ENCODE measurements around the gene ZSCAN1. TPM values are rescaled to one million over a fixed set of nuclear protein-coding genes. Genes with fewer than 3 reads are reported as not detected.
"Not testable (repeated sequence)": the region's sequence is repeated elsewhere in the genome, so short reads cannot be mapped to it uniquely, and the experiment has no call there.

The ZSCAN1 gene
- total and polyA plus RNA-seq, 10 of the 15 experiments (the other 5 are each of a cell fraction or from before 2014, with no cell fraction given), result not detected

- H3K36me3 ChIP-seq (ENCODE audit: control insufficient read depth in 2 of 2, insufficient read depth in 2 of 2, low read length in 1 of 2), result no peaks in the 10 kb centered on the region
- H3K9ac ChIP-seq (ENCODE audit: control insufficient read depth, insufficient read depth, low read length), result no peak overlapping the region
- no peaks in the 10 kb centered on the region for H3K79me2 ChIP-seq (ENCODE audit: control insufficient read depth, insufficient read depth, low read length)
- in situ Hi-C loops (cut with MboI) (no loop called here), intact Hi-C loops (cut with micrococcal nuclease; ENCODE audit: unreplicated experiment) (no loop called here)
- FAIRE-seq, result no peak
- H3K4me1 ChIP-seq (ENCODE audit: control insufficient read depth, insufficient read depth, low read length), result peaks cover 4% of the 10 kb centered on the region; the same call in 1 of the 2 replicates
- H4K20me1 ChIP-seq (ENCODE audit: control insufficient read depth, insufficient read depth), result no peaks in the 10 kb centered on the region
- H2AFZ ChIP-seq (ENCODE audit: control insufficient read depth, low read depth, low read length), result no peak overlapping the region
- H3K27ac ChIP-seq (ENCODE audit: control insufficient read depth, insufficient read depth), result no peak overlapping the region
- no peak for DNase-seq (ENCODE audit: low read depth, low spot score)
- no peak for ATAC-seq
- no peak overlapping the region for H3K4me3 ChIP-seq
- ChIA-PET RAD21 (ENCODE audit: unreplicated experiment) (no interaction called here), SMC1A (ENCODE audit: uncharacterized antibody, unreplicated experiment) (no interaction called here), CTCF (no interaction called here), POLR2A (no interaction called here)
- BruUV-seq (replicated peaks), result no TSS peak
- 100% methylated on average over 1 of the region's 1 CpG for WGBS (ENCODE audit: insufficient coverage, insufficient replicate concordance, low lambda C conversion rate, missing lambda C conversion rate)
- no peak for TF ChIP-seq ZZZ3 (IDR thresholded peaks at IDR 0.05; ENCODE audit: control insufficient read depth, insufficient read length, low read depth)
- TF ChIP-seq, protein P1, sequence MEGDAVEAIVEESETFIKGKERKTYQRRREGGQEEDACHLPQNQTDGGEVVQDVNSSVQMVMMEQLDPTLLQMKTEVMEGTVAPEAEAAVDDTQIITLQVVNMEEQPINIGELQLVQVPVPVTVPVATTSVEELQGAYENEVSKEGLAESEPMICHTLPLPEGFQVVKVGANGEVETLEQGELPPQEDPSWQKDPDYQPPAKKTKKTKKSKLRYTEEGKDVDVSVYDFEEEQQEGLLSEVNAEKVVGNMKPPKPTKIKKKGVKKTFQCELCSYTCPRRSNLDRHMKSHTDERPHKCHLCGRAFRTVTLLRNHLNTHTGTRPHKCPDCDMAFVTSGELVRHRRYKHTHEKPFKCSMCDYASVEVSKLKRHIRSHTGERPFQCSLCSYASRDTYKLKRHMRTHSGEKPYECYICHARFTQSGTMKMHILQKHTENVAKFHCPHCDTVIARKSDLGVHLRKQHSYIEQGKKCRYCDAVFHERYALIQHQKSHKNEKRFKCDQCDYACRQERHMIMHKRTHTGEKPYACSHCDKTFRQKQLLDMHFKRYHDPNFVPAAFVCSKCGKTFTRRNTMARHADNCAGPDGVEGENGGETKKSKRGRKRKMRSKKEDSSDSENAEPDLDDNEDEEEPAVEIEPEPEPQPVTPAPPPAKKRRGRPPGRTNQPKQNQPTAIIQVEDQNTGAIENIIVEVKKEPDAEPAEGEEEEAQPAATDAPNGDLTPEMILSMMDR (IDR thresholded peaks at IDR 0.05 in 2 of 3, conservative IDR thresholded peaks at IDR 0.05 in 1 of 3; ENCODE audit: control insufficient read depth in 2 of 3, extremely low read depth in 1 of 3, insufficient read depth in 1 of 3, low read depth in 3 of 3, low read length in 3 of 3), result peak in 1 of 3 experiments; percentile 6; a peak in 1 of 6 replicates
- TF ChIP-seq NFIC (IDR thresholded peaks at IDR 0.05; ENCODE audit: low read depth, low read length), result no peak
- no peak for TF ChIP-seq HCFC1 (IDR thresholded peaks at IDR 0.05; ENCODE audit: low read length)
- TF ChIP-seq ETV6 (conservative IDR thresholded peaks at IDR 0.05 in 1 of 2, IDR thresholded peaks at IDR 0.05 in 1 of 2; ENCODE audit: borderline replicate concordance in 1 of 2, low read depth in 1 of 2), result no peak
- TF ChIP-seq NFYA (IDR thresholded peaks at IDR 0.05; ENCODE audit: borderline replicate concordance, low read depth, low read length), result no peak
- no peak for TF ChIP-seq IRF4 (IDR thresholded peaks at IDR 0.05; ENCODE audit: low read depth, low read length)
- no peaks in the 10 kb centered on the region for H3K27me3 ChIP-seq (replicated peaks in 1 of 2; ENCODE audit: control insufficient read depth in 2 of 2, insufficient read depth in 2 of 2, low read length in 1 of 2)
- H3K9me3 ChIP-seq (replicated peaks; ENCODE audit: control insufficient read depth, insufficient read depth, low read length), result peaks cover 31% of the 10 kb centered on the region
- no peak overlapping the region for H3K4me2 ChIP-seq (ENCODE audit: control insufficient read depth, insufficient read depth)
These were observed 26.5 kb upstream of the ZSCAN1 start for GRCh38 chr19:58007285-58007684.

DNA sequence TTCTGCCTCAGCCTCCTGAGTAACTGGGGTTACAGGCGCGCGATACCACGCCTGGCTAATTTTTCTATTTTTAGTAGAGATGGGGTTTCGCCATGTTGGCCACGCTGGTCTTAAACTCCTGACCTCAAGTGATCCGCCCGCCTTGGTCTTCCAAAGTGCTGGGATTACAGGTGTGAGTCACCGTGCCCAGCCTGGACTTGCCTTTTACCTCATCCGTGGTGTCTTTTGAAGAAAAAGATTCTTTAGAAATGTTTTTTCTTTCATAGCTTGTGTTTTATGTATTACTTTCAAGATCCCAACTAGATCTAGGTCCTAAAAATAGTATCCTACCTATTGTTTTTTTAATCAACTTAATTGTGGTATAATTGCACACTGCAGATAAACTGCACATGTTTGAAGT is 24.9 kb upstream of the ZSCAN1 start:
- H2AFZ ChIP-seq (ENCODE audit: control insufficient read depth, low read depth, low read length); CTCF ChIA-PET; H3K27me3 ChIP-seq (replicated peaks in 1 of 2; ENCODE audit: control insufficient read depth in 2 of 2, insufficient read depth in 2 of 2, low read length in 1 of 2); H3K9ac ChIP-seq (ENCODE audit: control insufficient read depth, insufficient read depth, low read length); H3K27ac ChIP-seq (ENCODE audit: control insufficient read depth, insufficient read depth); H3K4me1 ChIP-seq (ENCODE audit: control insufficient read depth, insufficient read depth, low read length); POLR2A ChIA-PET; FAIRE-seq; in situ Hi-C loops (cut with MboI); BruUV-seq (replicated peaks); H3K79me2 ChIP-seq (ENCODE audit: control insufficient read depth, insufficient read depth, low read length); H3K4me3 ChIP-seq; SMC1A ChIA-PET (ENCODE audit: uncharacterized antibody, unreplicated experiment); H3K4me2 ChIP-seq (ENCODE audit: control insufficient read depth, insufficient read depth); RAD21 ChIA-PET (ENCODE audit: unreplicated experiment); H3K36me3 ChIP-seq (ENCODE audit: control insufficient read depth in 2 of 2, insufficient read depth in 2 of 2, low read length in 1 of 2); intact Hi-C loops (cut with micrococcal nuclease; ENCODE audit: unreplicated experiment); DNase-seq (ENCODE audit: low read depth, low spot score); ATAC-seq; H4K20me1 ChIP-seq (ENCODE audit: control insufficient read depth, insufficient read depth): not testable (repeated sequence)
- WGBS (ENCODE audit: insufficient coverage, insufficient replicate concordance, low lambda C conversion rate, missing lambda C conversion rate), result 81% methylated on average over 10 of the region's 10 CpGs
- H3K9me3 ChIP-seq (replicated peaks; ENCODE audit: control insufficient read depth, insufficient read depth, low read length), result peaks cover 34% of the 10 kb centered on the region

Measured in GM12878 (cell line).